Adipocyte (in vitro differentiated cells): Measurements from ENCODE around the gene LRRC10.

Experiments used
- DNase-seq: peaks from one replicate; pipeline ENCODE4 v3.0.0-alpha.2; 2015; ENCODE audit warnings: low read depth
- H3K27me3 ChIP-seq: replicated peaks from 2 replicates; pipeline ENCODE4 v1.7.0; 2013; ENCODE audit warnings: mild to moderate bottlenecking, low read length, moderate library complexity; ENCODE audit not compliant: control insufficient read depth, insufficient read depth
- H3K36me3 ChIP-seq: 2 replicates; pipeline ENCODE4 v1.7.0; 2013; ENCODE audit warnings: low read length, mild to moderate bottlenecking, moderate library complexity; ENCODE audit not compliant: control insufficient read depth, insufficient read depth, severe bottlenecking
- H3K4me1 ChIP-seq: 2 replicates; pipeline ENCODE4 v1.7.0; 2013; ENCODE audit warnings: mild to moderate bottlenecking, low read length, moderate library complexity; ENCODE audit not compliant: control insufficient read depth, insufficient read depth
- H3K4me3 ChIP-seq: 2 replicates; pipeline ENCODE4 v1.7.0; 2013; ENCODE audit warnings: mild to moderate bottlenecking, low read length, moderate library complexity
- H3K9ac ChIP-seq: 2 replicates; pipeline ENCODE4 v1.7.0; 2013; ENCODE audit warnings: mild to moderate bottlenecking, low read length, moderate library complexity
- H3K9me3 ChIP-seq: 2 replicates; pipeline ENCODE4 v1.7.0; 2013; ENCODE audit warnings: mild to moderate bottlenecking, low read length, moderate library complexity; ENCODE audit not compliant: control insufficient read depth

LRRC10 gene

DNA sequence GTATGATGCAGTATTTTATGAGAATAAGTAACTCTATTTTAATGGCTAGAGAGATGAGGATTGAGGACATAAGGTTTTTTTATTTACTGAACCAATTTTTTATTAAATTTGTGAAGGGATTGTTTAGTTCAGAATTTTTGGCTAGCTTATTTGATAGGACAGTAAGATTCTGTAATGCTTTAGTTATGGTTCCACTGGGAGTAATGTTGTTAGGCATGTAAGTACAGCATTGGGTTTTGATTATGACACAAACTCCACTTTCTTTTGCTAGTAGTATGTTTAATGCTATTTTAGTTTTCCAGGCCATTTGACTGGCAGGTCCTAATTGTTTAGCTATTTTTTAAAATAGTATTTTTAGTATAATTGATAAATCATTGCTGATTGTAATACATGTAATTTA, 33.8 kb upstream of the LRRC10 start:
- Histone ChIP-seq H3K4me3 (no peak overlapping the region), H3K36me3 (no peaks in the 10 kb centered on the region), H3K27me3 (no peaks in the 10 kb centered on the region), H3K4me1 (peaks cover 21% of the 10 kb centered on the region), H3K9me3 (no peaks in the 10 kb centered on the region), H3K9ac (no peak overlapping the region)
- DNase-seq, result no peak

DNA sequence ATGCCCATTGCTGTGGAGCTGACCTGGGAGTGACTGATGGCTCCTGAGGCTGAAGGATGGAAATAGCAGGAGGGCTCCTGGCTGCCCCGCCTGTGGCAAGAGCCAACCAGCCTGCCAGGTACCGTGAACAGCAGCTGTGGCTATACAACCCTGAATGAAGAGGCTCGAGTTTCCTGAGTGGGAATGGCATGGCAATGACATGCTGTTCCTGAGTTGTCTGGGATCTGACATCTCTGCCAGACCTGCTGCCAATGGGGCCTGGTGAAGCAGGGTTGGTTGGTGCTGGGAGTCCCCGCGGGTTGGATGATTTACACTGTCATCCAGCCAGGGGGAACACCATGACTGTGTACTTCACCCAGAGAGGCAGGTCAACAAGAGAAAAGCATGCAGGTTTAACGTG, 31.8 kb upstream of the LRRC10 start:
- no peak for DNase-seq
- Histone ChIP-seq H3K36me3 (no peaks in the 10 kb centered on the region), H3K27me3 (no peaks in the 10 kb centered on the region), H3K4me3 (no peak overlapping the region), H3K9ac (no peak overlapping the region), H3K9me3 (no peaks in the 10 kb centered on the region), H3K4me1 (peaks cover 11% of the 10 kb centered on the region)

DNA sequence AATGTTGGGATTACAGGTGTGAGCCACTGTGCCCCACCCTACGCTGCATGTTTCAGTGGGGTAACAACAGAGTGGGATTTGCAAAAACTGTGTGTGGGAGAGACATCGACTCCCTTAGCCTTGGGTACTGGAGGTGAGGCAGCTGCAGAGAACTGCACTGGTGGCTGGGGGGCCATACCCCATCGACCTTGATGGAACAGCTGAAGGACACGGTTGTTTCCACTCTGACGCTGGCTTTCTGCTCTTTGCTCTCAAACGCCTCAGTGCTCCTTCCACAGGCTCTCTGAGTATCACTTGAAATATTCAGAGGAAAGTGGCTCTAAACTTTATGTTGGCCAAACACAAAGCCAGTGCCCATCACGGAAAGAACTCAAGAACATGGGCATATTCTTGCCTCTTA, 30.8 kb upstream of the LRRC10 start:
- no peak for DNase-seq
- Histone ChIP-seq H3K4me1 (peaks cover 11% of the 10 kb centered on the region), H3K9ac (no peak overlapping the region), H3K27me3 (no peaks in the 10 kb centered on the region), H3K9me3 (no peaks in the 10 kb centered on the region), H3K4me3 (no peak overlapping the region), H3K36me3 (no peaks in the 10 kb centered on the region)

DNA sequence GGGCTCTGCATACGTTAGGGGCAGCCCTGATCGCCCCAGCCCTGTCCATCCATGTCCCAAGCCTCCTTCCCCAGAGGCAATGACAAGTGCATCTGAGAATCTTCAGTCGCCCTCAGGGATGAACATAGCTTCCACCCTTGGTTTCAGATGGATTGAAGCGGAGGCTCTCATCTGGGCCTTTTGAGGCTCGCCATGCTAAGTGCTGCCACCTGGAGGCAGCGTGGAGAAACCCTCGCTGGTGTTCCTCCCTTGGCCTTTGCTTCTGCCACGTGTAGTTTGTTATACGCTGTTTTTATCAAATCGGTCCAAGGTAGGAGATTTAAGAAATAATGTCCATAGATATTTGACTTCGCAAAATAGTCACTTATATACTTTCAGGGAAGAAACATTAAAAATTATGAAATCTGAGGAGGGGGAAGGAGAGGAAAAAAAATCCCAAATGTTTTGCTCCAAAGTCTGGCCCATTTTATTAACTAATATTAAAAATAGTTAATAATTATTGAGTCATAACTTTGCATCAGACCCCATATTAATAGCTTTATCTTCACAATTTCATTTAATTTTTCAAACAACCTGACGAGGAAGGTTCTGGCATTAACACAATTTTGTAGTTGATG, 28.8 kb upstream of the LRRC10 start:
- no peak overlapping the region for H3K9ac ChIP-seq
- DNase-seq, result peak; percentile 84
- no peaks in the 10 kb centered on the region for H3K9me3 ChIP-seq
- no peak overlapping the region for H3K4me3 ChIP-seq
- H3K27me3 ChIP-seq, result no peaks in the 10 kb centered on the region
- H3K4me1 ChIP-seq, result peaks cover 2% of the 10 kb centered on the region
- no peaks in the 10 kb centered on the region for H3K36me3 ChIP-seq

DNA sequence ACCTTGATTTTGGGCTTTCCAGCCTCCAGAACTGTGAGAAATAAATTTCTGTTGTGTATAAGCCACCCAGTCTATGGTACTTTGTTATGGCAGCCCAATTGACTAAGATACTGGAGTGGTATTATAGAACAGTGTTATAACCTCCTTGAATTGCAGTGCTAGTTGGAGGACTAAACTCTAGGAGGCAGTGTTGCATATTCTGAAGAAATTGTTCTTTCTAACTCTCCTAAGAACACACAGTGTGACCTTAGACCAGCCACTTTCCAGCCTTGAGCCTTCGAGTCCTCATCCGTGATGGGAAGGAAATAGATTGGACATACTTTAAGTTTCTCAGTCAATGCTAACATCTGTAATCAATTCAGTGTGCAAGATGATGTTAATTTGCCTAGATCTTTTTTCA, 22.4 kb upstream of the LRRC10 start:
- Histone ChIP-seq H3K9me3 (no peaks in the 10 kb centered on the region), H3K9ac (no peak overlapping the region), H3K36me3 (no peaks in the 10 kb centered on the region), H3K27me3 (no peaks in the 10 kb centered on the region), H3K4me3 (no peak overlapping the region), H3K4me1 (no peaks in the 10 kb centered on the region)
- no peak for DNase-seq

DNA sequence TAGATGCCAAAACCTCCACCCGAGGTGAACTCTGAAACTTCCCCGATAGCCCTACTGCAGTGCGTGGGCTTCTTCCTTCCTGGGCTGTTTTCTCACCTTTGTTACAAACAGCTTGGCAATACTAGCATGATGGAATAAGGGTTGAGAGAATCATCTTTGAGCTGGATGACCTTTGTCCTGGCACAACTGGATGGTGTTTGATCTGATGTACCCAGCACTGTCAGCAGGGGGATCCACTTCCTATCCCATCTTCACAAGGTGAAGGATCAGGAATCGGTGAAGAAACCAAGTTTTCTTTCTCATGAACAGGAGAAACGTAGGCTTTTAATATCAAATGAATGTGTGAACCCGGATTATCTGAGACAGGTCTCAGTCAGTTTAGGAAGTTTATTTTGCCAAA, 19.5 kb upstream of the LRRC10 start:
- peaks cover 4% of the 10 kb centered on the region for H3K27me3 ChIP-seq
- no peaks in the 10 kb centered on the region for H3K4me1 ChIP-seq
- no peak for DNase-seq
- H3K9ac ChIP-seq, result no peak overlapping the region
- no peaks in the 10 kb centered on the region for H3K9me3 ChIP-seq
- no peaks in the 10 kb centered on the region for H3K36me3 ChIP-seq
- H3K4me3 ChIP-seq, result no peak overlapping the region

DNA sequence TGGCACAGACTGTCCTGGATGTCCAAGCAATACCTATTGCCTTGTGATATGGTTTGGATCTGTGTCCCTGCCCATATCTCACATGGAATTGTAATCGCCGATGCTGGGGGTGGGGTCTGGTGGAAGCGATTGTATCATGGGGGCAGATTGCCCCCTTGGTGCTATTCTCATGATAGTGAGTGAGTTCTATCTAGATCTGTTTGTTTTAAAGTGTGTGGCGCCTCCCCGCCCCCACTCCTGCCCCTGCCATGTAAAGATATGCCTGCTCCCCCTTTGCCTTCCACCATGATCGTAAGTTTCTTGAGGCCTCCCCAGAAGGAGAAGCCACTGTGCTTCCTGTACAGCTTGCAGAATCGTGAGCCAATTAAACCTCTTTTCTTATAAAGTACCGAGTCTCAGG, 16.8 kb upstream of the LRRC10 start:
- Histone ChIP-seq H3K4me1 (no peaks in the 10 kb centered on the region), H3K4me3 (no peak overlapping the region), H3K9me3 (no peaks in the 10 kb centered on the region), H3K9ac (no peak overlapping the region), H3K27me3 (peaks cover 4% of the 10 kb centered on the region), H3K36me3 (no peaks in the 10 kb centered on the region)
- DNase-seq, result no peak

DNA sequence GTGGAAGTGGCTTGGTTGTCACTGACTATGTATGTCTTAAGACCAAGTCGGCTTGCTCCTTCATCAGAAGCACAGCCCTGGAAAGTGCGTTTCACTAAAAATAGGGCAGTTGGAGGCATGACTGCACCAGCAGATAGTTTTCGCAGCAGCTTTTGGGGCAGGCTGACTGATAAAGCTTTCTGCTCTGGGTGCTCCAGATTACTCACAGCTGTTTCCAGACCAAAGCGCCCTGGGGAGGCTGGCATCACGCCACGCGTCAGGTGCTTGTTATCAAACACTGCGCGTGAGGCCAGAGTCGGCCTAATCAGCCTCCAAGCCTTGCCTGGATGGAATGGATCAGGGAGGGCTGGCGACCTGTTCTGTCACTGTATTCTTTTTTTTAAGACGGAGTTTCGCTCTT, 13.3 kb upstream of the LRRC10 start:
- H3K27me3 ChIP-seq, result peaks cover 4% of the 10 kb centered on the region
- no peaks in the 10 kb centered on the region for H3K9me3 ChIP-seq
- no peak overlapping the region for H3K9ac ChIP-seq
- H3K4me1 ChIP-seq, result peaks cover 4% of the 10 kb centered on the region
- no peak overlapping the region for H3K4me3 ChIP-seq
- H3K36me3 ChIP-seq, result no peaks in the 10 kb centered on the region
- no peak for DNase-seq

DNA sequence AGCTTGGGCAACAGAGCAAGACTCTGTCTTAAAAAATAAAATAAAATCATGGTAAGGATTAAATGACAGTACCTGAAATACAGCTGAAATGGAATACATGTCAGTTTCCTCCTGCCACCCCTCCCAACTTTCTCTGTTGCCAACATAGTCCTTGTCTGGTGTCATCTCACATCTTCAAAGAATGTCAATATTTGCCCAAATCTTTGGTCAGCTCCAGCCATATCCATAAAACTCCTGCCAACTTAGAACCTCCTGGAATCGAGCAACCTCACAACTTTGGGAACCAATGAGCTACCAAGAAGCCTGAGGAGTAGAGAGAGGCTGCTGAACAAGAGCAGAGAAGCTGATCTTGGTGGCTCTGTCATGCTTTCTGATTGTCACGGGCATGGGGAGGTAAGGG, 10.8 kb upstream of the LRRC10 start:
- no peak overlapping the region for H3K9ac ChIP-seq
- H3K27me3 ChIP-seq, result peaks cover 4% of the 10 kb centered on the region
- no peaks in the 10 kb centered on the region for H3K9me3 ChIP-seq
- peaks cover 4% of the 10 kb centered on the region for H3K4me1 ChIP-seq
- H3K36me3 ChIP-seq, result no peaks in the 10 kb centered on the region
- DNase-seq, result no peak
- H3K4me3 ChIP-seq, result no peak overlapping the region

DNA sequence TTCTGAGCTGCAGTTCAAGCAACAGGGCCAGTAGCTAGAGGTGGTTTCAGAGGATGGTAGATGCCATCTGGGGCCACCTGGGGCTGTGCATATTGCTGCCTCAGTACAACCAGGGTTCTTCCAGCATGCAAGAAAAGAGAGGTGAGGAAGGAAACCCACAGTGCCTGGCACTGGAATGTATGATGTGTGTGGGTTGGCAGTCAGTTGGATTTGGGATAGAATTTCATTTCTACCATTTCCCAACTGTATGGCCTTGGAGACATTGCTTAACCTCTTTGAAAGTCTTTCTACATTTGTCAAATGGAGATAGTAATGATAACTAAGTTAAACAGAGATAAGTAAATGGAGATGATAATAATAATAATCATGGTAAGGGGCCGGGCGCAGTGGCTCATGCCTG, 10.2 kb upstream of the LRRC10 start:
- H3K9ac ChIP-seq, result no peak overlapping the region
- H3K4me1 ChIP-seq, result peaks cover 4% of the 10 kb centered on the region
- H3K9me3 ChIP-seq, result no peaks in the 10 kb centered on the region
- H3K27me3 ChIP-seq, result peaks cover 6% of the 10 kb centered on the region
- DNase-seq, result no peak
- no peaks in the 10 kb centered on the region for H3K36me3 ChIP-seq
- H3K4me3 ChIP-seq, result no peak overlapping the region

DNA sequence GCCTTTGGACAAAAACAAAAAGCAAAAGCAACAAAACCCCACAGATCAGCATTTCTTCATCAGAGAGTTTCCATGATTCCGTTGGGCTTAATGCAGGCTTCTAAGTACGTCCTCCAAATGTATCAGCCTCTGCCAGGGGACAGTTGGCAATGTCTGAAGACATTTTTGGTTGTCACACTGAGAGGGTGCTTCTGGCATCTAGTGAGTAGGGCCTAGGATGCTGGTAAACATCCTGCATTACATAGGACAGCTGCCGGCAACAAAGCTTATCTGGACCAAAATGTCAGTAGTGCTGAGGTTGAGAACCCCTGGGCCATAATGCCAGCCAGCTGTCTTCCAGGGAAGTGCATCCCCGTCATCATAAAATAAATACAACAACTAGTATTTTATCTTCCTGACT, 9.4 kb upstream of the LRRC10 start:
- Histone ChIP-seq H3K27me3 (peaks cover 2% of the 10 kb centered on the region), H3K4me1 (peaks cover 4% of the 10 kb centered on the region), H3K9me3 (no peaks in the 10 kb centered on the region), H3K36me3 (no peaks in the 10 kb centered on the region), H3K9ac (no peak overlapping the region), H3K4me3 (no peak overlapping the region)
- no peak for DNase-seq

DNA sequence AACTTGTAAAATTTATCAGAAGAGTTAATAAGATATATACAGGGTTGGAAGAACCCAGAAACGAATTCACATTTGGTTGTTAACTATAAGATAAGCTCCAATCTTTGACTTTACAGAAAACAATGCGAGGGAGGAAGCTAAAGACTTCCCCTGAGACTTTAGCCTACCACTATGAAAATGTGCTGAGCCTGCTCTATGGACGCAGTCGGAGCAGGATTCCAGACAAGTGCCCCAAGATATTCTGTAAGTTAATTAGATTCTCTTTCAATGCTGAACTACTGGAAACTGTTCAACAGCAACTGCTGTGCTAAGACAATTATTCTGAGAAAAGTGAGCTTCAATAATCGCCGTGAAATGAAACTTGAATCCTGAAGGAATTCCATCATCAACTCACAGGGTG, 8.3 kb upstream of the LRRC10 start:
- Histone ChIP-seq H3K9me3 (no peaks in the 10 kb centered on the region), H3K36me3 (no peaks in the 10 kb centered on the region), H3K27me3 (peaks cover 2% of the 10 kb centered on the region), H3K4me1 (peaks cover 4% of the 10 kb centered on the region), H3K9ac (no peak overlapping the region), H3K4me3 (no peak overlapping the region)
- no peak for DNase-seq
